Upper lobe of right lung (tissue), 1 donor: Measurements from ENCODE around the gene GNAO1. TPM values are rescaled to one million over a fixed set of nuclear protein-coding genes. Genes with fewer than 3 reads are reported as not detected.

Experiments used
- ATAC-seq: fragments of 200-7000 bp; cut with Tn5 transposase; one replicate; pipeline ENCODE4 v1.9.1; 2020; ENCODE audit warnings: mild to moderate bottlenecking, moderate library complexity
- DNase-seq: peaks from one replicate; pipeline ENCODE4 v3.0.0-alpha.2; 2020
- H3K27ac ChIP-seq: fragments of 200-600 bp; one replicate; pipeline ENCODE4 v1.8.0; 2022
- H3K27me3 ChIP-seq: fragments of 200-600 bp; one replicate; pipeline ENCODE4 v1.8.0; 2022; ENCODE audit warnings: mild to moderate bottlenecking
- H3K36me3 ChIP-seq: fragments of 200-600 bp; one replicate; pipeline ENCODE4 v1.8.0; 2022
- H3K4me1 ChIP-seq: fragments of 200-600 bp; one replicate; pipeline ENCODE4 v1.8.0; 2022
- H3K4me3 ChIP-seq: fragments of 200-600 bp; one replicate; pipeline ENCODE4 v1.8.0; 2022; ENCODE audit warnings: mild to moderate bottlenecking
- H3K9me3 ChIP-seq: fragments of 200-600 bp; one replicate; pipeline ENCODE4 v1.8.0; 2022
- intact Hi-C: fragments of 100-400 bp; cut with DNase I; formaldehyde crosslinking; loops from one replicate; pipeline ENCODE4 v1.11.0; 2022
- total RNA-seq: library from RNA; stranded (reverse); fragmentation: NEBNext Ultra II Directional; extraction: Animal tissue kit (Norgen Biotek cat#: 25700); gene quantifications from one replicate; pipeline ENCODE4 v1.2.1, GENCODE V29; 2021
- TF ChIP-seq, protein P1 (sequence below): fragments of 200-600 bp; IDR thresholded peaks from one replicate; pipeline ENCODE4 v1.8.0; 2022; ENCODE audit warnings: antibody characterized with exemption
- donor health status: DM: no; HTN: yes; CAD: no; lungs with severe emphysema.

The GNAO1 gene
- total RNA-seq, 1 donor from 2014 or later = 1.8 TPM

DNA sequence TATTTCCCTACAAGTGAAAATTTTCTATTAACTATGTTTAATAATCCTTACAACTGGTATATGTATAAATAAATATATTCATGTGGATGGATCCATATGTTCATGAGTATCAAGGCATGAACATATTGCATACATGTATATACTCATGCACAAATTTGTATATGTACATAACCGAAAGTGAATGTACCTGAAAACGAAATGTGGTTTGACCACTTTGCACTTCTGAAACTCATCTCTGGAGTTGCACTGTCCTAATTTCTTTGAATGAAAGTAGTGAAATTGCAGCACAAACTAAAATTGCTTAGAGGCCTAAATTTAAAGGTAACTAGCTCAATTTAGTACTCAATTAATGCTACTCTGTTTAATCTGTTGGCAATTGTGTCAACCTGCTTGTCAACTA, 27.4 kb upstream of the GNAO1 start:
- intact Hi-C loops = no loop called here
- ATAC-seq = no peak
- DNase-seq = no peak
- Histone ChIP-seq H3K36me3 (no peaks in the 10 kb centered on the region), H3K27ac (no peak overlapping the region), H3K4me1 (no peaks in the 10 kb centered on the region), H3K9me3 (no peaks in the 10 kb centered on the region), H3K27me3 (no peaks in the 10 kb centered on the region), H3K4me3 (no peak overlapping the region)
- TF ChIP-seq, protein P1, sequence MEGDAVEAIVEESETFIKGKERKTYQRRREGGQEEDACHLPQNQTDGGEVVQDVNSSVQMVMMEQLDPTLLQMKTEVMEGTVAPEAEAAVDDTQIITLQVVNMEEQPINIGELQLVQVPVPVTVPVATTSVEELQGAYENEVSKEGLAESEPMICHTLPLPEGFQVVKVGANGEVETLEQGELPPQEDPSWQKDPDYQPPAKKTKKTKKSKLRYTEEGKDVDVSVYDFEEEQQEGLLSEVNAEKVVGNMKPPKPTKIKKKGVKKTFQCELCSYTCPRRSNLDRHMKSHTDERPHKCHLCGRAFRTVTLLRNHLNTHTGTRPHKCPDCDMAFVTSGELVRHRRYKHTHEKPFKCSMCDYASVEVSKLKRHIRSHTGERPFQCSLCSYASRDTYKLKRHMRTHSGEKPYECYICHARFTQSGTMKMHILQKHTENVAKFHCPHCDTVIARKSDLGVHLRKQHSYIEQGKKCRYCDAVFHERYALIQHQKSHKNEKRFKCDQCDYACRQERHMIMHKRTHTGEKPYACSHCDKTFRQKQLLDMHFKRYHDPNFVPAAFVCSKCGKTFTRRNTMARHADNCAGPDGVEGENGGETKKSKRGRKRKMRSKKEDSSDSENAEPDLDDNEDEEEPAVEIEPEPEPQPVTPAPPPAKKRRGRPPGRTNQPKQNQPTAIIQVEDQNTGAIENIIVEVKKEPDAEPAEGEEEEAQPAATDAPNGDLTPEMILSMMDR = no peak

DNA sequence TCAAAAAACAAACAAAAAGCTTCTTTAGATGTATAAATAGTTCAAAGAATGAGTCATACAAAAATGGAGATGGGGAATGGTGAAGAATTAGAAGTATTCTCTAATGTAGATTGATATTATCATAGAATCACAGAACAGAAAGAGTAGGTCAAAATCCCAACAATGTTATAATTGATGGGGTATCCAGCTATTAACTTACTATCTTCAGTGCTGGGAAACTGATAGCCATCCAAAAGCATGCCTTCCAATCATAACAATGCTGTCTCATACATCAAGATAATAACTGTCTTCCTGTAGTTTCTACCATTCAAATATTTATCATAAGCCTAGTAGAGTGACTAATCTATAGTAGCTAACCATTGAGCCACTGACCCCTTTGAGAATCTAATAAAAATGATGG, 26.7 kb upstream of the GNAO1 start:
- H3K36me3 ChIP-seq = no peaks in the 10 kb centered on the region
- H3K9me3 ChIP-seq = no peaks in the 10 kb centered on the region
- DNase-seq (no peak), ATAC-seq (no peak)
- no peak overlapping the region for H3K4me3 ChIP-seq
- no peaks in the 10 kb centered on the region for H3K27me3 ChIP-seq
- intact Hi-C loops = no loop called here
- H3K4me1 ChIP-seq = no peaks in the 10 kb centered on the region
- no peak overlapping the region for H3K27ac ChIP-seq
- TF ChIP-seq, protein P1 = no peak

DNA sequence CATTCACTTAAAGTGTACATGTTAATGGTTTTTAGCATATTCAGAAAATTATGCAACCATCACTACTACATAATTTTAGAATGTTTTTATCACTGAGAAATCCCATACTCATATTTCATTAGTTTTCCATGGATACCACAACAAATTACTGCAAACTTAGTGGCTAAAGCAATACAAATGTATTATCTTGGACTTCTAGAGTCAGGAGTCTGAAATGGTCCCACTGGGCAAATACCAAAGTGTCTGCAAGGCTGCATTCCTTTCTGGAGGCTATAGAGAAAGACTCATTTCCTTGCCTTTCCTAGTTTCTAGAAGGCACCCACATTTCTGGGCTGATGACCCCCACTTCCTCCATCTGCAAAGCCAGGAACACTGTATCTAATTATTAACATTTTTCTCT, 16.9 kb upstream of the GNAO1 start:
- Histone ChIP-seq H3K4me3 (no peak overlapping the region), H3K36me3 (no peaks in the 10 kb centered on the region), H3K4me1 (no peaks in the 10 kb centered on the region), H3K9me3 (no peaks in the 10 kb centered on the region), H3K27me3 (no peaks in the 10 kb centered on the region), H3K27ac (no peak overlapping the region)
- intact Hi-C loops = no loop called here
- TF ChIP-seq, protein P1 = no peak
- DNase-seq (no peak), ATAC-seq (no peak)

DNA sequence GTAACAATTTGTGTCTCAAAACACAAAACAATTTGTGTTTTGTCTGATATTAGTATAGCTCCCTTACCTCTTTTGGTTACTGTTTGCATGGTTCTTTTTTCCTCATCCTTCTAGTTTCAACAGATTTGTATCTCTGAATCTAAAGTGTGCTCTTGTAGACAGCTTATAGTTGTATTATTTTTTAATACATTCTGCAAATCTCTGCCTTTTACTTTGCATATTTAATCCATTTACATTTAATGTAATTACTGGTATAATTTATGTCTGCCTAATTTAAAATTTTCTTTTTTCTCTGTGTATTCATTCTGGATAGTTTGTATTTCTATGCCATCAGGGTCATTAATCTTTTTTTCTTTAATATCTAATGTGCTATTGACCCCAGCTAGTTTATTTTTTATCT, 9.9 kb upstream of the GNAO1 start:
- no peak for DNase-seq
- no peak for ATAC-seq
- H3K27ac ChIP-seq = no peak overlapping the region
- H3K36me3 ChIP-seq = no peaks in the 10 kb centered on the region
- H3K4me3 ChIP-seq = no peak overlapping the region
- H3K27me3 ChIP-seq = no peaks in the 10 kb centered on the region
- intact Hi-C loops = no loop called here
- no peaks in the 10 kb centered on the region for H3K4me1 ChIP-seq
- H3K9me3 ChIP-seq = no peaks in the 10 kb centered on the region
- TF ChIP-seq, protein P1 = no peak

DNA sequence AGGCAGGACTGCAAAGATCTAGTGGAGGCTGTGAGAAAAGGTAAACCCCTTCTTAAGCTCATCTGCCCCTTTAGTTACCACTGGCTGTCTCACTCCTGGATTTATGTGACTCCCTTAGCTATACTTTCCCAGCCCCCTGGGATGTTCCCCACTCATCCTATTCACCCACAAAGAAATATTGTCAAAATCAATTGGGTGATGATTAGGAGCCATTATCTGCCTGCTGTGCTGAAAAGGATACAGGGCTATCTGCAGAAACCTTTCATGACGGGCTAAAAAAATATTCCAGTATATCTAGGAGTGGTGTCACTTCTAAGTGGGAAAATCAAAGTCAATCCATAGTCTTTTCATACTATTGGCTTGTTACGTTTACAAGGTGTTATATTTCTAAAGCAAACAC, 8.0 kb upstream of the GNAO1 start:
- H3K4me1 ChIP-seq = no peaks in the 10 kb centered on the region
- no peaks in the 10 kb centered on the region for H3K9me3 ChIP-seq
- H3K27ac ChIP-seq = no peak overlapping the region
- TF ChIP-seq, protein P1 = no peak
- H3K4me3 ChIP-seq = no peak overlapping the region
- no peaks in the 10 kb centered on the region for H3K36me3 ChIP-seq
- intact Hi-C loops = no loop called here
- no peaks in the 10 kb centered on the region for H3K27me3 ChIP-seq
- DNase-seq (no peak), ATAC-seq (no peak)

DNA sequence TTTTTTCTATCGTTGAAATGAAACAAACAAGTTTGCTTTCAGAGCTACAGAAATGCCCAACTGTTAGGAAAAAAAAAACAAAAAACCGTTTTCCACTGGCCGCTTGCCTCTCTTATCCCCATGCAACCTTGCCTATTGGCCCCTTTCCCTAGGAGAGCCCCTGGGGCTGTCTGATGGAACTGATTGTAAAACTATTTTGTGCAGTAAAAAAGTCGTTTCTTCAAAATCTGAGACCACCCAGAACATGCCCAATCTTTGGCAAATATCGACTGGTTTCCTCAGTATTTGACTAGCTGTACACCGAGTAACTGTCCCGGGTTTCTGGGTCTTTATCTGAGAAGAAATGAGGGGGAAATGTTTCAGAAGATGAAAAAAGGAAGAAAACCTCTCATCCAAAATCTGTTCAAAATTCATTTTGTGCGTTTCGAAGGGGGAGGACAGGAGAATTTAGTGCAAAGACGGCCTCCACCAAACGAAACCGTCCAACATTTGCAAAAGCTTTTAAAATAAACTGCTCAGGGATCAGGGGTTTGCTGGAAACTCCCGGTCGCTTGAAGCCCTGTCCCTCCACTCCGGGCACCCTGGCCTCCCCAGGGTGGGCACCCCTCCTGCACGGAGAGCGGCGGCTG, 1.1 kb upstream of the GNAO1 start:
- Histone ChIP-seq H3K27me3 (peaks cover 47% of the 10 kb centered on the region), H3K4me3 (peak overlapping the region; percentile 52), H3K27ac (no peak overlapping the region), H3K36me3 (no peaks in the 10 kb centered on the region), H3K9me3 (no peaks in the 10 kb centered on the region), H3K4me1 (peaks cover 14% of the 10 kb centered on the region)
- ATAC-seq (no peak), DNase-seq (no peak)
- TF ChIP-seq, protein P1 = no peak
- intact Hi-C loops = no loop called here
